ENCODE data around the gene ANO9.
A peak's percentile ranks its signal among the peaks of the same experiment; 100 is the strongest.
"Not testable (repeated sequence)": the region's sequence is repeated elsewhere in the genome, so short reads cannot be mapped to it uniquely, and the experiment has no call there.

ANO9 gene

GRCh38 chr11:403021-403760 is 38.6 kb downstream of the ANO9 start:
- no peak for DNase-seq (ENCODE audit: low spot score)

- not testable (repeated sequence) for DNase-seq (ENCODE audit: low spot score)
Observed at GRCh38 chr11:401196-401595, 40.6 kb downstream of the ANO9 start.

- no peak for DNase-seq (ENCODE audit: low spot score)
Observed at GRCh38 chr11:400241-400689, 41.5 kb downstream of the ANO9 start.

- no peak for DNase-seq (ENCODE audit: low spot score)
Observed at GRCh38 chr11:399731-400211, 42.0 kb downstream of the ANO9 start.

GRCh38 chr11:398826-399225 is 43.0 kb downstream of the ANO9 start:
- DNase-seq (ENCODE audit: low spot score): no peak

- DNase-seq (ENCODE audit: low spot score): peak; percentile 68
Observed at GRCh38 chr11:396948-397548, 44.8 kb downstream of the ANO9 start.

GRCh38 chr11:396511-396947 is 45.3 kb downstream of the ANO9 start:
- DNase-seq (ENCODE audit: low spot score): no peak

GRCh38 chr11:395866-396265 is 45.9 kb downstream of the ANO9 start:
- no peak for DNase-seq (ENCODE audit: low spot score)

GRCh38 chr11:394858-395655 is 46.8 kb downstream of the ANO9 start:
- DNase-seq (ENCODE audit: low spot score): no peak

- DNase-seq (ENCODE audit: low spot score): no peak
Observed at GRCh38 chr11:394034-394857, 47.6 kb downstream of the ANO9 start, which contains the start of gene PKP3. Gene PKP3 (plus strand): TSS chr11:394209. CDS start chr11:394293, 84 bp downstream.

GRCh38 chr11:393219-394033 is 48.4 kb downstream of the ANO9 start:
- DNase-seq (ENCODE audit: low spot score): no peak

GRCh38 chr11:392102-392777 is 49.6 kb downstream of the ANO9 start:
- no peak for DNase-seq (ENCODE audit: low spot score)

GRCh38 chr11:391117-392017 is 50.4 kb downstream of the ANO9 start:
- no peak for DNase-seq (ENCODE audit: low spot score)

GRCh38 chr11:390175-390574 is 51.6 kb downstream of the ANO9 start:
- DNase-seq (ENCODE audit: low spot score): no peak

GRCh38 chr11:389369-389768 is 52.4 kb downstream of the ANO9 start:
- DNase-seq (ENCODE audit: low spot score): not testable (repeated sequence)

- no peak for DNase-seq (ENCODE audit: low spot score)
Observed at GRCh38 chr11:387193-387793, 54.5 kb downstream of the ANO9 start.

- no peak for DNase-seq (ENCODE audit: low spot score)
Observed at GRCh38 chr11:386483-386882, 55.3 kb downstream of the ANO9 start.

- no peak for DNase-seq (ENCODE audit: low spot score)
Observed at GRCh38 chr11:385594-386351, 56.0 kb downstream of the ANO9 start.

Data from germinal center (tissue), 1 donor.